ENCODE results near the gene LTF.

The LTF gene

GRCh38 chr3:46420931-46421330 lies 43.8 kb downstream of the LTF start:
- CTCF ChIA-PET, result no interaction called here
- DNase-seq (ENCODE audit: extremely low spot score), result no peak
- no peak for TF ChIP-seq NFRKB (IDR thresholded peaks at IDR 0.05)
- TF ChIP-seq SP1 (IDR thresholded peaks at IDR 0.05), result no peak
- TF ChIP-seq ARNT (IDR thresholded peaks at IDR 0.05), result no peak
- TF ChIP-seq CTBP1 (IDR thresholded peaks at IDR 0.05; ENCODE audit: borderline replicate concordance), result no peak
- TF ChIP-seq FOXA1 (IDR thresholded peaks at IDR 0.05), result no peak
- TF ChIP-seq ELF4 (IDR thresholded peaks at IDR 0.05), result no peak
- no peak for TF ChIP-seq BHLHE40 (IDR thresholded peaks at IDR 0.05; ENCODE audit: borderline replicate concordance)
- TF ChIP-seq FOXK2 (IDR thresholded peaks at IDR 0.05), result no peak
- no peak for TF ChIP-seq PKNOX1 (IDR thresholded peaks at IDR 0.05)
- no peak for TF ChIP-seq LEF1 (IDR thresholded peaks at IDR 0.05; ENCODE audit: borderline replicate concordance)
- TF ChIP-seq L3MBTL2 (conservative IDR thresholded peaks at IDR 0.05), result no peak
- TF ChIP-seq HDGF (IDR thresholded peaks at IDR 0.05; ENCODE audit: borderline replicate concordance), result no peak
- no peak for TF ChIP-seq FOXM1 (IDR thresholded peaks at IDR 0.05; ENCODE audit: borderline replicate concordance)
- no peak for TF ChIP-seq TARDBP (IDR thresholded peaks at IDR 0.05)
- POLR2A ChIA-PET, result no interaction called here

GRCh38 chr3:46419816-46420215 lies 44.9 kb downstream of the LTF start:
- TF ChIP-seq L3MBTL2 (conservative IDR thresholded peaks at IDR 0.05) (no peak), NFRKB (IDR thresholded peaks at IDR 0.05) (no peak), ZNF384 (IDR thresholded peaks at IDR 0.05) (no peak), HDGF (IDR thresholded peaks at IDR 0.05; ENCODE audit: borderline replicate concordance) (no peak), PKNOX1 (IDR thresholded peaks at IDR 0.05) (no peak), SUZ12 (IDR thresholded peaks at IDR 0.05) (no peak), ELF4 (IDR thresholded peaks at IDR 0.05) (no peak), ARNT (IDR thresholded peaks at IDR 0.05) (no peak), FOXM1 (IDR thresholded peaks at IDR 0.05; ENCODE audit: borderline replicate concordance) (no peak), LEF1 (IDR thresholded peaks at IDR 0.05; ENCODE audit: borderline replicate concordance) (no peak), FOXK2 (IDR thresholded peaks at IDR 0.05) (no peak), TARDBP (IDR thresholded peaks at IDR 0.05) (no peak), CTBP1 (IDR thresholded peaks at IDR 0.05; ENCODE audit: borderline replicate concordance) (no peak), BHLHE40 (IDR thresholded peaks at IDR 0.05; ENCODE audit: borderline replicate concordance) (no peak), FOXA1 (IDR thresholded peaks at IDR 0.05) (no peak), SP1 (IDR thresholded peaks at IDR 0.05) (no peak)
- ChIA-PET POLR2A (no interaction called here), CTCF (no interaction called here)
- no peak for DNase-seq (ENCODE audit: extremely low spot score)

DNA sequence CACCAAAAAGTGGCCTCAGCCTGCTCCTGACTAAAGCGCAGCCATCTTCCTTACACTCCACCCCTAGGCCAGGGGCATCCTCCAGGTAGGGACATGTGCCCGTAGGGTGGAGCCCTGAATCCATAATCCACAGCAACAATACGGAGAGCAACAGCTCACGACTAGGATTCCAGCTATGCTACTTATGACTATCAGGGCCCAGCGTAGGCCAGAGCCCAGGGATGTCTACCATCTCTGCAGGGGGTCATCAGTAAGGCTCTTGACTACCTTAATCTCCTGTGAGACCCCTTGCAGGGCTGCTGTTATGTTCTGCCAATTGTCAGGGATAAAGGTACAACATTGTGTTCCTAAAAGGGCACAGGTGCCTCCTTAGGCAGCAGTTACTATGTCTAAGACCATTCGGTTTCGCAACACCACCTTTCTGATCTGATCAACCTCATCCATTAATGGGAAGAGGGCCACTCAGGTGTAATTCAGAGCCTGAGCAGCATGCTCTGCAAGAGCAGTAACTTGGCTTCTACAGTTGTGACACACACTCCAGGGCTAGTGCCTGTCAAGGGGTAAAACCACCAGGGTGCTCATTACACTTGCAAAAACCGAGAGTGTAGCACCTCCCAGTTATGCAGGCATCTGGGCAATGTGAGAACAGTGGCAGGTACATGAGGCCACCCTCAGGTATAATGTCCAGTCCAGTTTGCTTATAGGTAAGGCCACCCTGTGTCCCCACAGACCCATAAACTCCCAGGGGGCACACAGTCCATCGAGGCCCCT lies 46.7 kb downstream of the LTF start:
- ChIA-PET POLR2A (no interaction called here), CTCF (no interaction called here)
- DNase-seq (ENCODE audit: extremely low spot score), result no peak
- TF ChIP-seq ARNT (IDR thresholded peaks at IDR 0.05) (no peak), BHLHE40 (IDR thresholded peaks at IDR 0.05; ENCODE audit: borderline replicate concordance) (no peak), SP1 (IDR thresholded peaks at IDR 0.05) (no peak), HDGF (IDR thresholded peaks at IDR 0.05; ENCODE audit: borderline replicate concordance) (no peak), L3MBTL2 (conservative IDR thresholded peaks at IDR 0.05) (no peak), LEF1 (IDR thresholded peaks at IDR 0.05; ENCODE audit: borderline replicate concordance) (no peak)

GRCh38 chr3:46416811-46417510 lies 47.7 kb downstream of the LTF start:
- ChIA-PET POLR2A (no interaction called here), CTCF (no interaction called here)
- TF ChIP-seq ZNF384 (IDR thresholded peaks at IDR 0.05), result no peak
- no peak for TF ChIP-seq SP1 (IDR thresholded peaks at IDR 0.05)
- TF ChIP-seq FOXA1 (IDR thresholded peaks at IDR 0.05), result no peak
- TF ChIP-seq BHLHE40 (IDR thresholded peaks at IDR 0.05; ENCODE audit: borderline replicate concordance), result no peak
- no peak for TF ChIP-seq NFRKB (IDR thresholded peaks at IDR 0.05)
- no peak for DNase-seq (ENCODE audit: extremely low spot score)

DNA sequence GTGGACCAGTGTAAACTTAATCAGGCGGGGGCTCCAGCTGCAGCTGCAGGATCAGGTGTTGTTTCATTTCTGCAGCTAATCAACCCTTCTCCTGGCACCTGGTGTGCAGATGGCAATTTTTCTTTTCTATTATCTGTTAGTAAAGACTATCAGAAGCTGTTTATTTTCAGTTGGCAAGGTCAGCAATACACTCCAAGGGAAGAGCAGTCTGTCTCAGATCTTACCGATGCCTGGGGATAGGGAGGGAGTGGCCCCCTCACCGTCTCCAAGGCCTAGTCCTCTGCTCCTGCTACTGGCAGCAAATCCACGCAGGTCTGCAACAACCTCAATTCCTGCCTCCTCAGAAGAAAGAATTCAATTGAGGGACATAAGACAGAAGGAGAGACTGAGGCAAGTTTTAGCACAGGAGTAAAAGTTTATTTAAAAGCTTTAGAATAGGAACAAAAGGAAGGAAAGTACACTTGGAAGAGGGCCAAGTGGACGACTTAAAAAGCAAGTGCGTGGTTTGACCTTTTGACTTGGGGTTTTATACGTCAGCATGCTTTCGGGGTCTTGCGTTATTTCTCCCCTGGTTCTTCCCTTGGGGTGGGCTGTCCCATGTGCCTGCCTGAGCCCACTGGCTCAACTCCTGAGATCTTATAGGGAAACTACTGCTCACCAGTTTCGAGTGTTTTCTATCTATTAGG lies 48.4 kb downstream of the LTF start:
- no peak for DNase-seq (ENCODE audit: extremely low spot score)
- TF ChIP-seq L3MBTL2 (conservative IDR thresholded peaks at IDR 0.05), result no peak
- no peak for TF ChIP-seq LEF1 (IDR thresholded peaks at IDR 0.05; ENCODE audit: borderline replicate concordance)
- no peak for TF ChIP-seq PKNOX1 (IDR thresholded peaks at IDR 0.05)
- TF ChIP-seq TARDBP (IDR thresholded peaks at IDR 0.05), result no peak
- no peak for TF ChIP-seq NFRKB (IDR thresholded peaks at IDR 0.05)
- no peak for TF ChIP-seq ZNF384 (IDR thresholded peaks at IDR 0.05)
- no peak for TF ChIP-seq BHLHE40 (IDR thresholded peaks at IDR 0.05; ENCODE audit: borderline replicate concordance)
- TF ChIP-seq FOXK2 (IDR thresholded peaks at IDR 0.05), result no peak
- no peak for TF ChIP-seq SP1 (IDR thresholded peaks at IDR 0.05)
- no peak for TF ChIP-seq ELF4 (IDR thresholded peaks at IDR 0.05)
- TF ChIP-seq CTBP1 (IDR thresholded peaks at IDR 0.05; ENCODE audit: borderline replicate concordance), result no peak
- TF ChIP-seq FOXM1 (IDR thresholded peaks at IDR 0.05; ENCODE audit: borderline replicate concordance), result no peak
- TF ChIP-seq FOXA1 (IDR thresholded peaks at IDR 0.05), result no peak
- TF ChIP-seq SUZ12 (IDR thresholded peaks at IDR 0.05), result no peak
- TF ChIP-seq ARNT (IDR thresholded peaks at IDR 0.05), result no peak
- no peak for TF ChIP-seq HDGF (IDR thresholded peaks at IDR 0.05; ENCODE audit: borderline replicate concordance)
- CTCF ChIA-PET, result no interaction called here
- POLR2A ChIA-PET, result no interaction called here
